Activated CD4-positive, alpha-beta T cell treated with anti-CD3 and anti-CD28 coated beads, Interleukin-2, amount 10 ng/mL, durations not matched to agents 7 days and 5 days (primary cell): ENCODE measurements around the gene UNC119B. TPM values are rescaled to one million over a fixed set of nuclear protein-coding genes. Genes with fewer than 3 reads are reported as not detected.

ENCODE experiments used
- CTCF ChIA-PET: fragments of 350-600 bp; sonication (Branson Sonifier 250); formaldehyde crosslinking; loops from one replicate; lab custom pipeline; 2021; ENCODE audit warnings: antibody characterized with exemption; lab: Charles Lee
- POLR2A ChIA-PET: fragments of 350-600 bp; sonication (Branson Sonifier 250); formaldehyde crosslinking; loops from one replicate; lab custom pipeline; 2021; ENCODE audit warnings: antibody characterized with exemption; lab: Charles Lee
- DNase-seq: peaks from one replicate; pipeline ENCODE4 v3.0.0-alpha.2; 2020
- H3K27ac Mint-ChIP-seq: one replicate; pipeline ENCODE4 v1.8.0; 2021; ENCODE audit warnings: mild to moderate bottlenecking, moderate library complexity, mixed read lengths
- H3K27me3 Mint-ChIP-seq: one replicate; pipeline ENCODE4 v1.8.0; 2021; ENCODE audit warnings: mixed read lengths
- H3K36me3 Mint-ChIP-seq: one replicate; pipeline ENCODE4 v1.8.0; 2021; ENCODE audit warnings: low read depth, mixed read lengths
- H3K4me1 Mint-ChIP-seq: one replicate; pipeline ENCODE4 v1.8.0; 2021; ENCODE audit warnings: mixed read lengths
- H3K4me3 Mint-ChIP-seq: one replicate; pipeline ENCODE4 v1.8.0; 2021; ENCODE audit warnings: mild to moderate bottlenecking, moderate library complexity, mixed read lengths
- H3K9me3 Mint-ChIP-seq: one replicate; pipeline ENCODE4 v1.8.0; 2021; ENCODE audit warnings: mixed read lengths
- total RNA-seq, 2 experiments: library from RNA; stranded (reverse); gene quantifications; one replicate each; pipeline ENCODE4 v1.2.3, GENCODE V29; 2021

The UNC119B gene
- total RNA-seq, 2 experiments from 2014 or later, result 18.3 to 21.7 TPM

- no peak for DNase-seq
- ChIA-PET POLR2A (no interaction called here), CTCF (no interaction called here)
- Mint-ChIP-seq H3K4me3 (no peak overlapping the region), H3K36me3 (peaks cover 13% of the 10 kb centered on the region), H3K9me3 (no peaks in the 10 kb centered on the region), H3K27me3 (no peaks in the 10 kb centered on the region), H3K4me1 (peaks cover 18% of the 10 kb centered on the region), H3K27ac (no peak overlapping the region)
Measured at GRCh38 chr12:120771097-120771496, 60.8 kb downstream of the UNC119B start.

Other genes starting within 250 kb of the UNC119B start
- gene SRSF9, start 240.7 kb upstream of the UNC119B start, total RNA-seq, result 100 to 1,000 TPM; 145 to 159 TPM
- gene DYNLL1, start 214.3 kb upstream of the UNC119B start, total RNA-seq, result 100 to 1,000 TPM; 257 to 297 TPM
- 10 to 100 TPM; 25.5 to 27.9 TPM for gene COQ5, start 181.3 kb upstream of the UNC119B start, total RNA-seq
- 100 to 1,000 TPM; 191 to 219 TPM for gene RNF10, start 176.1 kb upstream of the UNC119B start, total RNA-seq
- gene POP5, start 129.1 kb upstream of the UNC119B start, total RNA-seq, result 10 to 100 TPM; 60.8 to 64.7 TPM
- gene CABP1, start 69.8 kb upstream of the UNC119B start, total RNA-seq, result under 1 TPM; 0.10 to 0.29 TPM
- 10 to 100 TPM; 80.5 to 94.4 TPM for gene MLEC, start 23.3 kb upstream of the UNC119B start, total RNA-seq
- gene ACADS, start 15.4 kb downstream of the UNC119B start, total RNA-seq, result 10 to 100 TPM; 15.5 to 20.1 TPM
- 10 to 100 TPM; 31.9 to 43.0 TPM for gene SPPL3, start 193.9 kb downstream of the UNC119B start, total RNA-seq